Measurements from ENCODE around the gene DUT. TPM values are rescaled to one million over a fixed set of nuclear protein-coding genes. Genes with fewer than 3 reads are reported as not detected.

DUT gene
- total and polyA plus RNA-seq, 2 of the 8 experiments (the other 6 are each of a cell fraction or from before 2014, with no cell fraction given): 71.5 to 246 TPM

- Histone ChIP-seq H2BK120ac (replicated peaks; ENCODE audit: low read depth, low read length) (no peak overlapping the region), H3K79me1 (ENCODE audit: low read depth, low read length) (no peaks in the 10 kb centered on the region), H4K91ac (replicated peaks; ENCODE audit: insufficient read length, low read length) (no peak overlapping the region), H4K8ac (ENCODE audit: extremely low read depth, insufficient read depth, low read length) (no peak overlapping the region), H3K23me2 (ENCODE audit: low read depth, low read length) (no peaks in the 10 kb centered on the region), H3K4ac (replicated peaks; ENCODE audit: insufficient read length, low read depth, low read length) (no peak overlapping the region), H2BK15ac (ENCODE audit: low read length) (no peak overlapping the region), H2BK12ac (ENCODE audit: low read depth, low read length) (no peak overlapping the region), H3K14ac (ENCODE audit: insufficient read length) (no peak overlapping the region), H3K4me3 (ENCODE audit: extremely low read depth in 1 of 4, insufficient read depth in 2 of 4, low read depth in 3 of 4, low read length in 4 of 4) (no peak overlapping the region), H3K79me2 (ENCODE audit: control insufficient read depth in 1 of 2, insufficient read depth in 2 of 2, low read length in 2 of 2) (no peaks in the 10 kb centered on the region), H3K56ac (replicated peaks; ENCODE audit: insufficient read length, low read depth, low read length) (no peak overlapping the region), H2AK5ac (ENCODE audit: low read depth, low read length) (no peak overlapping the region), H4K20me1 (replicated peaks in 1 of 2; ENCODE audit: control insufficient read depth in 1 of 2, insufficient read depth in 2 of 2, low read length in 2 of 2) (no peaks in the 10 kb centered on the region), H2BK5ac (ENCODE audit: low read depth, low read length) (no peak overlapping the region), H3K9me3 (ENCODE audit: insufficient read depth in 2 of 2, low read depth in 1 of 2, low read length in 1 of 2) (no peaks in the 10 kb centered on the region), H3K4me2 (ENCODE audit: insufficient read depth in 1 of 2, low read depth in 2 of 2, low read length in 2 of 2) (no peak overlapping the region), H3K4me1 (replicated peaks in 1 of 4; ENCODE audit: control insufficient read depth in 3 of 4, insufficient read depth in 4 of 4, low read length in 3 of 4) (peaks cover 0 to 5% (median 1%) of the 10 kb centered on the region in 4 experiments; a peak in 2 of 7 replicates), H2BK20ac (ENCODE audit: low read length) (no peak overlapping the region), H3K18ac (ENCODE audit: extremely low read depth, low read length) (no peak overlapping the region), H2AFZ (ENCODE audit: low read length) (no peak overlapping the region), H3K27ac (ENCODE audit: low read depth, low read length) (no peak overlapping the region), H3K27me3 (replicated peaks in 1 of 4; ENCODE audit: control insufficient read depth in 3 of 4, extremely low read depth in 1 of 4, insufficient read depth in 3 of 4, low read length in 3 of 4) (no peaks in the 10 kb centered on the region), H3K23ac (ENCODE audit: insufficient read length) (no peak overlapping the region), H3K9ac (replicated peaks in 1 of 4; ENCODE audit: extremely low read depth in 1 of 4, low read depth in 3 of 4, low read length in 3 of 4) (no peak overlapping the region), H3K36me3 (ENCODE audit: control insufficient read depth in 2 of 4, insufficient read depth in 4 of 4, low read length in 3 of 4) (no peaks in the 10 kb centered on the region), H4K5ac (ENCODE audit: insufficient read length, low read depth, low read length) (no peak overlapping the region)
- ChIA-PET CTCF (ENCODE audit: partially characterized antibody) (interaction anchor here (0.6 to 3.9 kb wide), 32 partner anchors 8 to 1557 kb away, joined by 3 to 43 read pairs (median 3); no protein-coding TSS in a partner anchor), POLR2A (ENCODE audit: partially characterized antibody) (no interaction called here)
- peak in 1 of 2 experiments; percentile 19 for DNase-seq (ENCODE audit: low read depth in 1 of 2, low spot score in 2 of 2)
- peak; percentile 70 for FAIRE-seq
- 49% methylated on average over 6 of the region's 6 CpGs; no CpG with 5 or more reads in 1 of the 2 experiments for WGBS, 2 experiments (ENCODE audit: extremely low coverage in 1 of 2, insufficient coverage in 1 of 2, insufficient read length in 1 of 2, insufficient replicate concordance in 2 of 2, low coverage in 1 of 2, low lambda C conversion rate in 2 of 2, missing lambda C conversion rate in 1 of 2)
- no peak for TF ChIP-seq SAP30 (IDR thresholded peaks at IDR 0.05; ENCODE audit: insufficient read depth, insufficient replicate concordance, low read length)
- no peak for TF ChIP-seq TCF12 (IDR thresholded peaks at IDR 0.05; ENCODE audit: low read depth, low read length)
- peak in 2 of 3 experiments; percentile 77 to 80; a peak in 3 of 4 replicates for TF ChIP-seq CTCF (IDR thresholded peaks at IDR 0.05; ENCODE audit: control extremely low read depth in 1 of 3, insufficient read depth in 1 of 3, low read depth in 1 of 3, low read length in 3 of 3)
- no peak for TF ChIP-seq KDM4A (IDR thresholded peaks at IDR 0.05; ENCODE audit: low read depth, low read length, severe bottlenecking)
- TF ChIP-seq CBX8 (IDR thresholded peaks at IDR 0.05; ENCODE audit: borderline replicate concordance, low read depth, low read length): no peak
- no peak for TF ChIP-seq EGR1 (IDR thresholded peaks at IDR 0.05; ENCODE audit: borderline replicate concordance, low read depth, low read length)
- TF ChIP-seq RAD21 (IDR thresholded peaks at IDR 0.05 in 1 of 2, conservative IDR thresholded peaks at IDR 0.05 in 1 of 2; ENCODE audit: low read depth in 2 of 2, low read length in 2 of 2): peak; percentile 81 to 89
- peak; percentile 86 for TF ChIP-seq TEAD4 (IDR thresholded peaks at IDR 0.05; ENCODE audit: low read depth, low read length)
Observed at GRCh38 chr15:48352474-48353072, 21.3 kb downstream of the DUT start.

Data from H1 (cell line).